ENCODE measurements around the gene GCC1.
"Not testable (repeated sequence)": the region's sequence is repeated elsewhere in the genome, so short reads cannot be mapped to it uniquely, and the experiment has no call there.

The GCC1 gene

GRCh38 chr7:127588697-127589482 is 3.5 kb upstream of the GCC1 start:
- DNase-seq (ENCODE audit: low spot score), result peak; percentile 68

DNA sequence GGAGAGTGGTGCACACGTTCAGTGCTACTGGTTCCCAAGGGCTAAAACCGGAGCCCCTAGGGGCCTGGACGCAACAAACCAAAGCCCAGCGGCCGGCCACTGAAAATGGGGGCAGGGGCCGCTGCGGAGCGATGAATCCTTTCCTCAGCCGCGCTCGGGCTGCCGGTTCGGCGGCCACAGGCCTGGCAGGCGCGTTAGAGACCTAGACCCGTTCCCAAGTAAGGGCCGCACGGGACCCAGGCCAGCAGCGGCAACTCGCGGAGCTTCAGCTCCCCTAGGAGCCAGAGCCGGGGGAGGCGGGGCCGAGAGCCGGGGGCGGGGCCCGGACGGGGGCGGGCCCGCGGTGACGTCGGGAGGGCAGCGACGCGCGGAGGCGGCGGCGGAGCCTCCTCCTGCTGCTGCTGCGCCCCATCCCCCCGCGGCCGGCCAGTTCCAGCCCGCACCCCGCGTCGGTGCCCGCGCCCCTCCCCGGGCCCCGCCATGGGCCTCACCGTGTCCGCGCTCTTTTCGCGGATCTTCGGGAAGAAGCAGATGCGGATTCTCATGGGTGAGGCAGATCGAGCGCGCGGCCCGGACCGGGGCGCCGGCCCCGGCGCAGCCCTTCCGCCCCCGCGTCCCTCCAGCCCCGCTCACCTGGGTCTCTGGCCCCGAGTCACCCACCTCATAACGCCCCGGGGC is 2.8 kb upstream of the GCC1 start, which contains the start of gene ARF5:
Gene ARF5, plus strand, starts transcription at position 393 of the 678 bp plus-strand sequence. Its CDS starts 88 bp downstream, at position 481.
- DNase-seq (ENCODE audit: low spot score), result peak; percentile 94

DNA sequence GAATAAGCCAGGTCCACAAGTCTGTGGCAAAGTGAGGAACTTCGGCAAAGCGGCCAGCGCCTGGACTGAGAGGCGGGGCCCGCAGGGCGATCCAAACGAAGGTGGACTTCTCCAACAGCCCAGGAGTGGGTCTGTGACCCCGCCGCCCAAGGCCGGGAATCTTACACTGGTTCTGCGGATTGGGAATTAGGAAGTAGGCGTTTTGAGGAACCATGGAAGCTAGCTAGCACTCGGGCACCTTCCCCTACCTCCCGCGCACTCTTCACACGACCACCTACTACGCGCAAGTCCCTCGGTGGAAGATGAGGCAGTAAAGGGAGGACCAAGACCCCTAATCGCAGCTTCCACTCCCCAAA is 2.2 kb upstream of the GCC1 start:
- DNase-seq (ENCODE audit: low spot score), result no peak

GRCh38 chr7:127586346-127586745 is 950 bp upstream of the GCC1 start:
- DNase-seq (ENCODE audit: low spot score), result no peak

DNA sequence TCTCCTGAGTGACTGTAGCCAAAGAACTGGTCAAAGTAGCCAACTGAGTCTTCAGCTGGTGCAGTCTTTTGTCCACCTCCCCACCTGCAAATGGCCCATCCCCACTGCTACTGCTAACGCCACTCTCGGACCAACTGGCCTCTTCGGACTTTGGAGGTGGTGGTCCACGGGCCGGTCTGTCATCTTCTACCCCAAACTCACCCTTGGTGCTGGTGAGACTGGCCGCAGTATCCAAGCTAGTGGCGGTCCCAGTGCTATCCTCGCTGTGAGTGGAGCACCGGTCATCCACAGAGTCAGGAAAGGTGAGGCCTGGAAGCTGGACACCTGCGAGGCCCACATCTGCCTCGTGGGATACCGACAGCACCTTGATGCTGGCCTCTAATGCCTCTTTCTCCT is 750 bp downstream of the GCC1 start:
- DNase-seq (ENCODE audit: low spot score), result no peak

DNA sequence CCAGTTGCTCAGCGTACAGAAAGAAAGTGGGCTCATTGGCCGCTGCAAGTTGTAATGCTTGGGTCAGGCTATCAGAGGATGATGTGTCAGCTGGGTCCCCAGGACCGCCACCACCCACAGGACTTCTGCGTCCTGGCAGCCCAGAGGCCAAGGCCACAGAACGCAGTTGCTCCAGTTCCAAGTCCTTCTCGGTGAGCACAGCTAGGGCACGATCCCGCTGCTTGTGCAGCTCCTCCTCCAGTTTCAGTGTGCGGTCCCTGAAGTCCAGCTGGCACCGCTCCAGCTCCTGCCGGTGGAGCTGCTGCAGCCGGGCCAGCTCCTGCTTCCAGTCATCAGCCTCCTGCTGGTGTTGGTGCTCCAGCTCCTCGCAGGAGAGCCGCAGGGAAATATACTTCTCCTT is 3.0 kb downstream of the GCC1 start:
- DNase-seq (ENCODE audit: low spot score), result no peak

- DNase-seq (ENCODE audit: low spot score), result no peak
These were observed 3.7 kb downstream of the GCC1 start for GRCh38 chr7:127581716-127582115.

- DNase-seq (ENCODE audit: low spot score), result no peak
These were observed 4.8 kb downstream of the GCC1 start for GRCh38 chr7:127580612-127581011.

- no peak for DNase-seq (ENCODE audit: low spot score)
These were observed 6.6 kb downstream of the GCC1 start for GRCh38 chr7:127578711-127579275.

- no peak for DNase-seq (ENCODE audit: low spot score)
These were observed 7.2 kb downstream of the GCC1 start for GRCh38 chr7:127578036-127578684.

GRCh38 chr7:127571741-127572505 is 13.5 kb downstream of the GCC1 start:
- DNase-seq (ENCODE audit: low spot score), result no peak

- not testable (repeated sequence) for DNase-seq (ENCODE audit: low spot score)
These were observed 17.4 kb downstream of the GCC1 start for GRCh38 chr7:127568034-127568433.

- no peak for DNase-seq (ENCODE audit: low spot score)
These were observed 19.2 kb downstream of the GCC1 start for GRCh38 chr7:127566242-127566641.

DNA sequence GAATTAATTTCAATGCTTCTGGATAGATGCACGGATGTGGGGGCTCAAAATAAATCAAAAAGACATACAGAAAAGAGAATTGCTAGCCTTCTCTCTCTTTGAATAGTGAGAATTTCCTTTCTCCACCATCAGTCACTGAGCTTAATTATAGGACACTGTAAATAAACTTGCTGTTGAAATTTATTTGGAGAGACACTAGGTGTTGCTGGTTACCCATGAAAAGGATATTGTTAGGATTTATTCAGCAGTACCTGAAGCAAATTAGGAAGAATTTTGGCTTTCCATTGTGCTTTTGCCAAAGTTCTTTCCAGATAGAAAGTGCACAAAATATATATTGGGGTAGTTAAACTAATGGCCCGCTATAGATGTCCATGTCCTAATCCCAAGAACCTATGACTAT is 27.6 kb downstream of the GCC1 start:
- no peak for DNase-seq (ENCODE audit: low spot score)

DNA sequence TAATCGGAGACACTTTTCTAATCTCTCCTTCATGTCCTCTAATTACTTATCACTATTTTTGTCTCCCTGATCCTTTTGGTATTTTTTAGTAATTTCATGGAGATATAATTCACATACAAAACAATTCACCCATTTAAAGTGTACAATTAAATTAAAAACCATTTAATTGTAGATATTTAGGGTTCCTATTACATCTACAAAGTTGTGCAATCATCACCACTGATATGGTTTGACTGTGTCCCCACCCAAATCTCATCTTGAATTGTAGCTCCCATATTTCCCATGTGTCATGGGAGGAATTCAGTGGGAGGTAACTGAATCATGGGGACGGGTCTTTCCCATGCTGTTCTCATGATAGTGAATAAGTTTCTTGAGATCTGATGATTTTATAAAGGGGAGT is 29.0 kb downstream of the GCC1 start:
- DNase-seq (ENCODE audit: low spot score), result no peak

DNA sequence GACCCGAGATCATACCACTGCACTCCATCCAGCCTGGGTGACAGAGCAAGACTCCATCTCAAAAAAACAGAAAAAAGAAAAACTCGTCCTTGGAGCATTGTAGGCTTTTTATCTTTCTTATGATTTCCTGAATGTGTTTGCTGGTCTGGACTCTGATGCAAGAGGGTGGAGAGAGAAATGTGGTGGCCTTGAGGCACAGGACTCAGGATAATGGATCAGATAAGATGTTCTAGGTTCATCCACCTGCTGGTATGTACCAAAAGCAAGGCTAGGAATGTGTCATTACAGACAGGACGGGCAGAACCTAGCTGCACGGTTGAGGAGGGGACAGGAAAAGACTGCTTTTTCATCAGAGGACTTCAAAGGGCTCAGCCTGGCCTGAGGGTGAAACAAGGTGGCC is 33.5 kb downstream of the GCC1 start:
- DNase-seq (ENCODE audit: low spot score), result no peak

DNA sequence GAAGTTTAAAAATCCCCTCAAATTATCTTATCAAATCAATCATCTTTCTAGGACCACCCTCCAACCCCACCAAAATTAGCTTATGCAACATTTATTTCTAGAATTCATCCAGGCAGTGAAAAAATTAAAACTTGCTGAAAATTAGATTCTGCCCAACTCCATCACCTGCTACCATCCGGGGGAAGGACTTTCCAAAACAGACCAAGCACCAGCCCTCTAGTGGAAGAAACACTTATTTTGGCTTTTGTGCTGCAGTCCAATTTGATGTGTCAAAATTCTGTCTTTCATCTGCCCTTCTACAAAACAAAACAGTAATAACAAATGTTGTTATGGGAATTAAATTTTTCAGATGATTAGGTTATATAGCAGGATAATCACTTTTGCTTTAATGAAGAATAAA is 35.1 kb downstream of the GCC1 start:
- DNase-seq (ENCODE audit: low spot score), result no peak

DNA sequence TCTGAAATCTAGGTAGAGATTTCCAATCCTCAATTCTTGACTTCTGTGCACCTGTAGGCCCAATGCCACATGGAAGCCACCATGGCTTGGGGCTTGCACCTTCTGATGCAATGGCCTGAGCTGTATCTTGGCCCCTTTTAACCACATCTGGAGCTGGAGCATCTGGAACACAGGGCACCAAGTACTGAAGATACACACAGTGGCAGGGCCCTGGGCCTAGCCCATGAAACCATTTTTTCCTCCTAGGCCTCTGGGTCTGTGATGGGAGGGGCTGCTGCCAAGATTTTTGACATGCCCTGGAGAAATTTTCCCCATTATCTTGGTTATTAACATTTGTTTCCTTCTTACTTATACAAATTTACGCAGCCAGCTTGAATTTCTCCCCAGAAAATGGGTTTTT is 39.1 kb downstream of the GCC1 start:
- DNase-seq (ENCODE audit: low spot score), result no peak

DNA sequence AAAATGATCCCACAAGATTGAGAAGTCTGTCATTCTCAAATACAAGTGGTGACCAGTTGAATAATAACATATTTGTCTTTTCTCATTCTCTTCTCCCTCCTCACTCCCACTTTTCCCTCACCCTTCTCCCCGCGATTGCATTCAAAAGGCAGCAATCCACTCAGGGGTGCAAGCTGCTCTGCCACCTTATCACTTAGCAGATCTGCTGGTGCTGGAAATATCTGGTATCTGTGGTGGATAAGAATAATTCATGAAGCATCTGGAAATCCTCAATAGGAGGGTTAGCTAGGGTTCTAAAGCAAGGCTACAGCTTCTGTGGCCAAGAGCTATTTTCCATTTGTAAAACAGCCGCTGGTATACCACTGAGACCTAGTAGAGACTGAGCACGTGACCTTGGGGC is 43.8 kb downstream of the GCC1 start:
- DNase-seq (ENCODE audit: low spot score), result no peak

- not testable (repeated sequence) for DNase-seq (ENCODE audit: low spot score)
These were observed 44.9 kb downstream of the GCC1 start for GRCh38 chr7:127540461-127540860.

DNA sequence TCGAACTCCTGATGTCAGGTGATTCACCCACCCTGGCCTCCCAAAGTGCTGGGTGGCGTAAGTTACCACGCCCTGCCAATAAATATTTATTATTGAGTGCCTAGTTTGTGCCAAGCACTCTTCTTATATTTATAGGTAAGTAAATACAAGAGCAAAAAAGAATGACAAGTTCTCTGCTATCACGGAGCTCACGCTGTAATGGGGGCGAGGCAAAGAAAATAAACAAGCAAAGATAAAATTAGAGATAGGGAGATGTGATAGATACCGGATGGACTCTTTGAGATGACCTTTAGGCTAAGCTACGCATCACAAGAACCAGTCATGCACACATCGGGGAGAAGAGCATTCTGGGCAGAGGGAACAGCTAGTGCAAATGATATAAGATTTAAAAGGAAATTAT is 46.3 kb downstream of the GCC1 start:
- DNase-seq (ENCODE audit: low spot score), result no peak

- no peak for DNase-seq (ENCODE audit: low spot score)
These were observed 48.7 kb downstream of the GCC1 start for GRCh38 chr7:127536741-127537140.
